ENCODE data around the gene P4HB. TPM values are rescaled to one million over a fixed set of nuclear protein-coding genes. Genes with fewer than 3 reads are reported as not detected.

P4HB gene
- total RNA-seq, 2 experiments from 2014 or later, result 223 to 233 TPM

GRCh38 chr17:81898885-81899284, 38.5 kb upstream of the P4HB start:
- no peak overlapping the region for H3K27ac ChIP-seq (ENCODE audit: low read depth in 1 of 2, low read length in 2 of 2)
- peaks cover 8% of the 10 kb centered on the region for H3K4me1 Mint-ChIP-seq (ENCODE audit: low read depth)
- H3K9me3 ChIP-seq (ENCODE audit: control insufficient read depth in 1 of 2, insufficient read depth in 1 of 2, low read length in 2 of 2), result peaks cover 0 to 5% of the 10 kb centered on the region in 2 experiments
- ChIA-PET POLR2A (no interaction called here), CTCF (no interaction called here)
- H3K36me3 Mint-ChIP-seq (ENCODE audit: low read depth), result peaks cover 48% of the 10 kb centered on the region
- no peak for TF ChIP-seq CTCF (IDR thresholded peaks at IDR 0.05)
- no peak for ATAC-seq (ENCODE audit: poor library complexity)
- no peaks in the 10 kb centered on the region for H3K9me3 Mint-ChIP-seq
- no peak for DNase-seq
- H3K27me3 ChIP-seq (ENCODE audit: control insufficient read depth in 1 of 2, insufficient read depth in 2 of 2, low read length in 2 of 2), result peaks cover 7 to 11% of the 10 kb centered on the region in 2 experiments
- peaks cover 14% of the 10 kb centered on the region for H3K4me1 ChIP-seq (ENCODE audit: insufficient read depth, low read length)
- no peak overlapping the region for H3K27ac Mint-ChIP-seq
- H3K4me3 Mint-ChIP-seq, result no peak overlapping the region
- H3K4me3 ChIP-seq (ENCODE audit: low read length), result no peak overlapping the region
- peaks cover 30% of the 10 kb centered on the region for H3K36me3 ChIP-seq (ENCODE audit: insufficient read depth, low read length)
- intact Hi-C loops (cut with DNase I, micrococcal nuclease), result no loop called here
- peaks cover 13% of the 10 kb centered on the region for H3K27me3 Mint-ChIP-seq

DNA sequence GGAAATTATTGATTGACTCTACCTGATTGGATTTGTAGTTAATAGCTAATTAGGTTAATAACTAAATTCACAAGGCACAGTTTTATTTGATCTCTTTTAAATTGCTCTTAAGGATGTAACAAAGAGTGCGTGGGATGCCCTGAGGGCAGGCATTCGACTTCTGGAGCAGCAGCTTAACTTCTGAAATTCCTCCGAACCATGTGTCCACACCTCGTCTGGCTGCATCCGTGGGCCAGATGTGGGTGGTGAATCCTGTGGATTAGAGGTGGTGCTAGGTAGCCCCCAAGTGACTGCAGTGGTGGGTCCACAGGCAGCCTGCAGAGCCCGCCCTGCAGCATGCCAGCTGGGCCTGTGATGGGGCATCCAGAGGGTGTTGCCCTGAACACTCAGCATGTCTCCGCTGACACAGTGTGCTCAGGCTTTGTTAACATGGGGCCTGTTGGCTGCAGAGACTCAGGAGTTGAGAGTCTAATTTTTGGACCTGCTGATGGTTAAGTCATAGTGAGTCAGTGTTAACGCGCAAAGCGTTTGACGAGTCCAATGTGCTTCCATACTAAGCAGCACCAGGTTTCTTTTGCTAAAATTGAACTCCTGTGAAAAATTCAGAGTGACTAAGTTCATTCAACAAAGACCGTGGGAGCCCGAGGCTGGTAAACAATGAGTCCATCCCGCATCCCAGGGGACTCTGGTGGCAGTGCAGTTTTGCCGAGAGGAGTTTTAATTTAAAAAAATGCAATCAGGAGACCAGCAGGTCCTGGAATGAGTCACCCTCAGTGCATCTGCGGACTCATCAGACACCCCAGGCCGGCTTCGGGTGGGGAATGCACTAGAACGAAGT, 37.9 kb upstream of the P4HB start:
- Histone ChIP-seq H3K27me3 (ENCODE audit: control insufficient read depth in 1 of 2, insufficient read depth in 2 of 2, low read length in 2 of 2) (peaks cover 7 to 11% of the 10 kb centered on the region in 2 experiments), H3K27ac (ENCODE audit: low read depth in 1 of 2, low read length in 2 of 2) (no peak overlapping the region), H3K4me3 (ENCODE audit: low read length) (no peak overlapping the region), H3K36me3 (ENCODE audit: insufficient read depth, low read length) (peaks cover 35% of the 10 kb centered on the region), H3K9me3 (ENCODE audit: control insufficient read depth in 1 of 2, insufficient read depth in 1 of 2, low read length in 2 of 2) (peaks cover 0 to 5% of the 10 kb centered on the region in 2 experiments), H3K4me1 (ENCODE audit: insufficient read depth, low read length) (peaks cover 14% of the 10 kb centered on the region)
- H3K9me3 Mint-ChIP-seq, result no peaks in the 10 kb centered on the region
- no peak for TF ChIP-seq CTCF (IDR thresholded peaks at IDR 0.05)
- ChIA-PET CTCF (no interaction called here), POLR2A (no interaction called here)
- intact Hi-C loops (cut with DNase I, micrococcal nuclease), result no loop called here
- H3K4me3 Mint-ChIP-seq, result no peak overlapping the region
- H3K27me3 Mint-ChIP-seq, result peaks cover 13% of the 10 kb centered on the region
- no peak for DNase-seq
- no peak overlapping the region for H3K27ac Mint-ChIP-seq
- peaks cover 52% of the 10 kb centered on the region for H3K36me3 Mint-ChIP-seq (ENCODE audit: low read depth)
- no peak for ATAC-seq (ENCODE audit: poor library complexity)
- peaks cover 8% of the 10 kb centered on the region for H3K4me1 Mint-ChIP-seq (ENCODE audit: low read depth)

GRCh38 chr17:81895400-81895799, 35.1 kb upstream of the P4HB start:
- CTCF ChIA-PET, result no interaction called here
- H3K4me1 Mint-ChIP-seq (ENCODE audit: low read depth), result peaks cover 5% of the 10 kb centered on the region
- H3K9me3 Mint-ChIP-seq, result no peaks in the 10 kb centered on the region
- no peaks in the 10 kb centered on the region for H3K9me3 ChIP-seq (ENCODE audit: control insufficient read depth in 1 of 2, insufficient read depth in 1 of 2, low read length in 2 of 2)
- H3K4me3 ChIP-seq (ENCODE audit: low read length), result no peak overlapping the region
- no peak for TF ChIP-seq CTCF (IDR thresholded peaks at IDR 0.05)
- H3K36me3 ChIP-seq (ENCODE audit: insufficient read depth, low read length), result peaks cover 34% of the 10 kb centered on the region
- peaks cover 55% of the 10 kb centered on the region for H3K36me3 Mint-ChIP-seq (ENCODE audit: low read depth)
- no peak overlapping the region for H3K4me3 Mint-ChIP-seq
- ATAC-seq (ENCODE audit: poor library complexity) (no peak), DNase-seq (no peak)
- H3K27me3 ChIP-seq (ENCODE audit: control insufficient read depth in 1 of 2, insufficient read depth in 2 of 2, low read length in 2 of 2), result no peaks in the 10 kb centered on the region
- intact Hi-C loops (cut with DNase I, micrococcal nuclease), result no loop called here
- peaks cover 5% of the 10 kb centered on the region for H3K27me3 Mint-ChIP-seq
- peaks cover 15% of the 10 kb centered on the region for H3K4me1 ChIP-seq (ENCODE audit: insufficient read depth, low read length)
- POLR2A ChIA-PET, result no interaction called here
- no peak overlapping the region for H3K27ac ChIP-seq (ENCODE audit: low read depth in 1 of 2, low read length in 2 of 2)
- no peak overlapping the region for H3K27ac Mint-ChIP-seq

Data from CD4-positive, alpha-beta T cell (primary cell).